T-helper 9 cell (primary cell): ENCODE results near the gene RBM41.
"Not testable (repeated sequence)": the region's sequence is repeated elsewhere in the genome, so short reads cannot be mapped to it uniquely, and the experiment has no call there.

Experiments used
- DNase-seq: peaks from one replicate; pipeline ENCODE4 v3.0.0-alpha.2; 2020
- total RNA-seq, 2 donors: gene quantifications; one replicate each; lab custom pipeline; 2026; lab: John Stamatoyannopoulos, UW

RBM41 gene
- total RNA-seq = 18.3 to 27.4 reads per million in 2 donors

- DNase-seq = peak; percentile 56
These were observed at the start of gene RBM41 for GRCh38 chrX:107118322-107119147. Gene RBM41 (minus strand): TSS chrX:107118822. CDS start chrX:107118773, 49 bp downstream.

- DNase-seq = no peak
These were observed 49.6 kb upstream of the RBM41 start for GRCh38 chrX:107168257-107168656.

GRCh38 chrX:107167163-107167921 is 48.7 kb upstream of the RBM41 start:
- no peak for DNase-seq

- not testable (repeated sequence) for DNase-seq
These were observed 39.0 kb upstream of the RBM41 start for GRCh38 chrX:107157618-107158017.

- DNase-seq = not testable (repeated sequence)
These were observed 37.2 kb upstream of the RBM41 start for GRCh38 chrX:107155621-107156430.

- DNase-seq = no peak
These were observed 36.4 kb upstream of the RBM41 start for GRCh38 chrX:107154787-107155620.

GRCh38 chrX:107153005-107153404 is 34.4 kb upstream of the RBM41 start:
- no peak for DNase-seq

GRCh38 chrX:107146670-107147069 is 28.0 kb upstream of the RBM41 start:
- DNase-seq = no peak

- DNase-seq = no peak
These were observed 17.3 kb upstream of the RBM41 start for GRCh38 chrX:107135965-107136307.

- no peak for DNase-seq
These were observed 16.7 kb upstream of the RBM41 start for GRCh38 chrX:107135049-107135964.

GRCh38 chrX:107123750-107124149 is 5.1 kb upstream of the RBM41 start:
- DNase-seq = no peak

GRCh38 chrX:107119283-107119682 is 661 bp upstream of the RBM41 start:
- DNase-seq = no peak

GRCh38 chrX:107117993-107118321 is 665 bp downstream of the RBM41 start:
- no peak for DNase-seq

- no peak for DNase-seq
These were observed 11.2 kb downstream of the RBM41 start for GRCh38 chrX:107107459-107107858.

GRCh38 chrX:107102980-107103379 is 15.6 kb downstream of the RBM41 start:
- no peak for DNase-seq

- DNase-seq = no peak
These were observed 42.5 kb downstream of the RBM41 start for GRCh38 chrX:107076158-107076557.

- not testable (repeated sequence) for DNase-seq
These were observed 60.9 kb downstream of the RBM41 start for GRCh38 chrX:107057731-107058130.

GRCh38 chrX:107054978-107055377 is 63.6 kb downstream of the RBM41 start:
- no peak for DNase-seq

- no peak for DNase-seq
These were observed 68.4 kb downstream of the RBM41 start for GRCh38 chrX:107050195-107050709.

GRCh38 chrX:107047622-107048021 is 71.0 kb downstream of the RBM41 start:
- DNase-seq = no peak

GRCh38 chrX:107029752-107030151 is 88.9 kb downstream of the RBM41 start:
- DNase-seq = no peak
